Upper lobe of left lung (tissue), 4 donors: ENCODE results near the gene DZIP1.

ENCODE experiments used
- EP300 ChIP-seq, 4 donors: sonication (generic); formaldehyde crosslinking; IDR thresholded peaks; one replicate each; pipeline ENCODE4 v1.5.1; 2017; ENCODE audit warnings: antibody characterized with exemption in 4 of 4, control low read depth in 2 of 4
- POLR2A ChIP-seq, 4 donors: fragments of 450-650 bp; IDR thresholded peaks; one replicate each; pipeline ENCODE4 v1.5.1; 2016 to 2017; ENCODE audit warnings: antibody characterized with exemption in 4 of 4, mild to moderate bottlenecking in 2 of 4
- TF ChIP-seq, protein P1 (sequence below), 6 experiments: fragments of 450-650 bp in 4 of 6; fragments of 200-600 bp in 2 of 6; sonication (generic) in 2 of 6; IDR thresholded peaks; one replicate each; pipeline ENCODE4 v1.5.1; 2016 to 2019; ENCODE audit warnings: antibody characterized with exemption in 6 of 6

DNA sequence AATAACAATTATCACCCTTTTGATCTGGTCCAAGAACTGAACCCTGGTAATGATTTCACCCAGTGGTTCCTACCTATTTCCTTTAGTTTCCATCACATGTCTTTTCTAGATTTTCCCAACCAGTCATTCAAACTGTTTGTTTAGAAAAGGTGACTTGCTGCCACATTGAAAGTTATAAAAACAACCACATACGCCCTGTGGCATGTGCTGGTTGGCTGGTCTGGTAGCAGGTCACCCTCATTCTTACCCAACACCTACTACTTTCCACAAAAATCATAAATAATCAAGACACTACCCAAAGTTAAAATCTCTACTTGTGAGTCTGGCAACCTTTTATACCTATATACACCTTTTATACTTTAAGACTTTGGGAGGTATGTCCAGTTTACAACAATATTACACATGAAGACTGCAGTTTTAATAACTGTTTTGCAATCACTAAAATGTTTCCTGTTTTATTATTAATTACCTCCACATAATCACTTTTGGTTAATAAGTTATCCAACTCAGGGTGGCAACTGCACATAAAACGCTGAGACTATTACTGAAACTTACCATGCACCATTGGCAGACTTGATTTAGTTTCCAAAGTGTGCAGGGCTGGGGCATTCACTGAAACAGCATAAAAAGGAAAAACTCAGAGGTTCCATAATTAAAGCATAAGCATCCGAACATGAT, 38.9 kb downstream of the DZIP1 start:
- TF ChIP-seq EP300 (IDR thresholded peaks at IDR 0.05) (no peak), POLR2A (IDR thresholded peaks at IDR 0.05) (no peak)
- TF ChIP-seq, protein P1, sequence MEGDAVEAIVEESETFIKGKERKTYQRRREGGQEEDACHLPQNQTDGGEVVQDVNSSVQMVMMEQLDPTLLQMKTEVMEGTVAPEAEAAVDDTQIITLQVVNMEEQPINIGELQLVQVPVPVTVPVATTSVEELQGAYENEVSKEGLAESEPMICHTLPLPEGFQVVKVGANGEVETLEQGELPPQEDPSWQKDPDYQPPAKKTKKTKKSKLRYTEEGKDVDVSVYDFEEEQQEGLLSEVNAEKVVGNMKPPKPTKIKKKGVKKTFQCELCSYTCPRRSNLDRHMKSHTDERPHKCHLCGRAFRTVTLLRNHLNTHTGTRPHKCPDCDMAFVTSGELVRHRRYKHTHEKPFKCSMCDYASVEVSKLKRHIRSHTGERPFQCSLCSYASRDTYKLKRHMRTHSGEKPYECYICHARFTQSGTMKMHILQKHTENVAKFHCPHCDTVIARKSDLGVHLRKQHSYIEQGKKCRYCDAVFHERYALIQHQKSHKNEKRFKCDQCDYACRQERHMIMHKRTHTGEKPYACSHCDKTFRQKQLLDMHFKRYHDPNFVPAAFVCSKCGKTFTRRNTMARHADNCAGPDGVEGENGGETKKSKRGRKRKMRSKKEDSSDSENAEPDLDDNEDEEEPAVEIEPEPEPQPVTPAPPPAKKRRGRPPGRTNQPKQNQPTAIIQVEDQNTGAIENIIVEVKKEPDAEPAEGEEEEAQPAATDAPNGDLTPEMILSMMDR (IDR thresholded peaks at IDR 0.05), result no peak
